CD4-positive, alpha-beta T cell treated with Interleukin-17A for 4 hours (primary cell): ENCODE data around the gene DR1.
A peak's percentile ranks its signal among the peaks of the same experiment; 100 is the strongest.

Experiments used
- DNase-seq: peaks from one replicate; pipeline ENCODE4 v3.0.0-alpha.2; 2020; ENCODE audit warnings: mixed read lengths

The DR1 gene

GRCh38 chr1:93345633-93346420 is at the start of gene DR1:
DR1 (plus strand) TSS chr1:93345907; CDS start chr1:93346646, 739 bp downstream.
- DNase-seq: peak; percentile 93

GRCh38 chr1:93296555-93297154 is 49.1 kb upstream of the DR1 start:
- no peak for DNase-seq

GRCh38 chr1:93301131-93301530 is 44.6 kb upstream of the DR1 start:
- DNase-seq: no peak

DNA sequence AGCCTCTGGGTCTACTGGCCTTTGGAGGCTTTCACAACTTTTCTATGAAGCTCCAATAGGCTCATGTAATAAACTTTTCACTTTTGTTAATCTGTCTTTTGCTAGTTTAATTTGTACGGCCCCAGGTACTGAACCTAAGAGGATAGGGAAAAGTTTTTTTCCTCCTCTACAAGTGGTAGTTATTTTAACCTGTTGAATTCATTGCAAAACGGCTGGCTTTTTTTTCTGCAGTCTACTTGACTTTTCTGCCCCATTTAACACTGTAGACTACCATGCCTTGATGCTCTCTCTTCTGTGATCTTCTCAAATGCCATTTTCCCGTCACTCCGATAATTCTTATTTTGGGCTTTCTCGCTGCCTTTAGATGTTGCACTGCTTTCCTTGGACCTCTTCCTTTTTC is 43.6 kb upstream of the DR1 start:
- DNase-seq: no peak

GRCh38 chr1:93304716-93305138 is 41.0 kb upstream of the DR1 start:
- DNase-seq: peak; percentile 62

- DNase-seq: no peak
These were observed 38.8 kb upstream of the DR1 start for GRCh38 chr1:93306920-93307319.

DNA sequence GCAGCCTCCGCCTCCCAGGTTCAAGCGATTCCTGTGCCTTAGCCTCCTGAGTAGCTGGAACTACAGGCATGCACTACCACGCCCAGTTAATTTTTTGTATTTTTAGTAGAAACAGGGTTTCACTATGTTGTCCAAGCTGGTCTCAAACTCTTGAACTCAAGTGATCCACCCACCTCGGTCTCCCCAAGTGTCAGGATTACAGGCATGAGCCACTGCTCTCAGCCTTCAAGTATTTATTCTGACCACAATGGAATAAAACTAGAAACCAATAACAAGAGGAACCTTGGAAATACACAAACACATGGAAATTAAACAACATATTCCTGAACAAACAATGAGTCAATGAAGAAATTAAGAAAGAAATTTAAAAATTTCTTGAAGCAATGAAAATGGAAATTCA is 32.7 kb upstream of the DR1 start:
- no peak for DNase-seq

- DNase-seq: no peak
These were observed 28.5 kb upstream of the DR1 start for GRCh38 chr1:93317207-93317606.

GRCh38 chr1:93317943-93318342 is 27.8 kb upstream of the DR1 start:
- DNase-seq: no peak

- no peak for DNase-seq
These were observed 24.0 kb upstream of the DR1 start for GRCh38 chr1:93321720-93322119.

DNA sequence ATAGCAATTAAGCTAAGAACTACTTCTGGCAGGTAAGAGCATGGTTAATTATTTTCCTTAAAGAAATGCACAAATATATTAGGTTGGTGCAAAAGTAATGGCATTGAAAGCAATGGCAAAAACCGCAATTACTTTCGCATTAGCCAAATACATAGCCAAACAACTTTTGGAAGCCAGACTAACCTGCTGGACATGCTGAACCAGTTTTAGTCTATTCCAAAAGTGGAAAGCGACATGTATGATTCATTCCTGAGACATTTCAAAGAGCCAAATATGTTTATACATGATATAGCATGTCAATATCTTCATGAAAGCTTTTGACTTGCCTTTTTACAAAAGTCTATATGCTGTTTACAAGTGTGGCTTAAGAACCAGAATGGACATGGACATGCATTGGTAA is 23.4 kb upstream of the DR1 start:
- no peak for DNase-seq

GRCh38 chr1:93323185-93323820 is 22.4 kb upstream of the DR1 start:
- DNase-seq: no peak

- no peak for DNase-seq
These were observed 20.9 kb upstream of the DR1 start for GRCh38 chr1:93324486-93325464.

GRCh38 chr1:93328809-93329760 is 16.6 kb upstream of the DR1 start:
- no peak for DNase-seq

GRCh38 chr1:93330196-93330595 is 15.5 kb upstream of the DR1 start:
- no peak for DNase-seq

DNA sequence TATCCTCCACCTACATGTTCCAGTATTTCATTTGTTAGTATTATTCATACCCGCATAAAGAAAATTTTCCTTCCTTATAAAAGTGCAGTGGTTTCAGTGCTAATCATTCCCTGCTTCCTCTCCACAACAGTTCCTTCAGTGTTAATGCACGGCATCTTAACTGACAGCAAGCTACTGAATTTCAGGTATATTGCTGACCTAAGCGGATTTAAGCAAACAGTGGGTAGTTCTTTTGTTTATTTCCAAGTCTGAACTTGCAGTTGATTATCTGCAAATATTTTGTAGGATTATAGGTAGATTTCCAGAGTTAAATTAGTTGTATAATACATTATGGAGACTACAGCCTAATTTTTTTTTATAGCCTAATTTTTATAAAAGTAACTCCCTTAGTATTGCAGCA is 15.1 kb upstream of the DR1 start:
- DNase-seq: no peak

DNA sequence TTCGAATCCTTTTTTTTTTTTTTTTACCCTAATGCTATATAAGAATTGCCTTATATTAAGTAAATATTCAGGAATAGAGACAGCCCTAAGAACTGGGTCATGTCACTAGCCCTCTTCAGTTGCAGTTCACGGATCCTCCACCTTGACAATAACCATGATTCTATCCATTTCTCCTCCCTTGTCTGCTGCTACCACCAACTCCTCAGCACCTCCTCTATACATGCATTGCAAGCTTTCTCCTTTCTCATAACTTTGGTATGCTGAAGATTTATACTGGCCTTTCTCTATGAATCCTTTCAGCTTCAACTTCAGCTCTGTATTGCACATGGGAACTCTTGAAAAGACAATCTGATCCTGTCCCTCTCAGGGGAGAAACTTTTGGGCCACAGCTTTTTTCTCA is 14.3 kb upstream of the DR1 start:
- DNase-seq: no peak

DNA sequence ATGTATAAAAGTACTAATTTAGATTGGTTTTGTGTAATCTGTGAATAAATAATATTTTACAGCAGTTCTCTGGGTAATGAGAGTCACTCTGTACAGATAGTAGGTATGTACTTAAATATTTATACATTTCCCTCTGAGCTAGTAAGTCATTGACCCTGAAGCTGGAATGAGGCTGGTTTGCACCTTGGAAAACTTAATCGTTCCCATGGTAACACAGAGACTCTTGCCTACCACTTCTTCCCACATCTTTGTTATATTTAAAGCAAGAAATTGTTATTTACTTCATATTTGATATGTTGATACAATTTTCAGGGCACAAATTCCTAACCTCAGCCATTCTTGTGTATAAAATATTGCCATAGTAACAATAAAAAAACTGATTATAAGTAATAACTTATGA is 13.3 kb upstream of the DR1 start:
- no peak for DNase-seq

DNA sequence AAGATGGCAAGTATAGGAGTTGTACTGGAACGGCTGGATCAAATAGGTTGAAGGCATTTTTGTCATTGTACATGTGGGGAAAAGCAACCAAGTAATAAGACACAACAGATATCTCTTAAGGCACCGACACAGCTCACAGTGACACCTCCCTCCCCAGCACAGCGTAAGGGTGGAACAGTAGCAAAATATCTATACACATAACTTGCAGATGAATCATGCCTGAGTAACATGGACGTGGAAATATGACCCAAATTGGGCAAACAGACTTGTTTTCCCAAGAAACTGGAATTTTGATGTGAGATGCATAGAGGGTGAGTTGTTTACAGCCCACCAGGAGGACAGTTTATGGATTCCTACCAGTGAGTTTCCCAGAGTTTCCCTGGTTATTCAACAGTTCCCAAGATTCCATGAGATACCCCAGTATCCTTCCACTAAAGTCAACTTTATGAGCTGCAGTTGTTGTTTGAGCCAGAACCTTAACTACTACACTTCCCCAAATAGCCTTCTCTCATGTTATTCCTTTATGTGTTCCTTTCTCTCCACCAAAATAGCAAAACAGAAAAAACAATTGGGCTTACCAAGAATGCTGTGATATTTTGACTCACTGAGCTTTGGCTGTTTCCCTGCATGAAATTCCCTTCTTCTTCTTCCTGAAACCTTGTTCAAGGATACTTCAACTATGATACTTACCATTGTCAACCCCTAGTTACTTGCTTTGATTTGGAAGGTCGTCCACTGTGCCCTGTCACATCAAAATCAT is 7.1 kb upstream of the DR1 start:
- DNase-seq: no peak

- no peak for DNase-seq
These were observed 6.5 kb upstream of the DR1 start for GRCh38 chr1:93339171-93339697.

DNA sequence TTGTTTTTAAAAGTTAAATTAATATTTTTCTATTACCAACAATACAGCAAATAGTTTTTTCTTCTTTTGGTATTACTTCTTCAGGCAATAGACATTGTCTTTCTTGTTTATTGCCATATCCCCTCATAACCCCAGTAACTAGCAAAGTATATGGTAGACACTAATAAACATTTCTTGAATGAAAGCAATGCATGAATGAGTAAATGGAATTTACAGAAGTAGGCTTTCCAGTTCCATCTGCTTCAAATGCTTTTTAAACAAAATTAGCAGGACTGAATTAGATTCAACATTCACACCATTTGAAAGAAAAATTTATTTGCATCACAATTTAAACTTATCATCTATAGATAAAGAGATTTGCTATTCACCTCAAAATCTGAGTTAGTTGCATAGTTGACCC is 5.6 kb upstream of the DR1 start:
- no peak for DNase-seq
